Smooth muscle cell (in vitro differentiated cells): ENCODE data around the gene DEAF1. TPM values are rescaled to one million over a fixed set of nuclear protein-coding genes. Genes with fewer than 3 reads are reported as not detected.

Source experiments
- polyA plus RNA-seq: library from polyadenylated mRNA; unstranded; fragments of >200 nt; fragmentation: Nextera tagmentation; extraction: Ambion mirVana; gene quantifications from 2 replicates; pipeline ENCODE4 v1.2.1, GENCODE V29; 2016
- total RNA-seq: library from RNA; depleted of rRNA; stranded (reverse); fragments of >200 nt; gene quantifications from 2 replicates; pipeline ENCODE4 v1.2.3, GENCODE V29; 2014

The DEAF1 gene
- total and polyA plus RNA-seq, 2 experiments from 2014 or later: 18.7 to 39.2 TPM

Other genes with a start within 250 kb of the DEAF1 start
- 15.2 and 20.7 TPM in 2 replicates for gene PTDSS2, start 244.9 kb downstream of the DEAF1 start, total RNA-seq
- gene PTDSS2, start 244.9 kb downstream of the DEAF1 start, polyA plus RNA-seq: 25.2 and 33.5 TPM in 2 replicates
- 91.3 and 106 TPM in 2 replicates for gene RNH1, start 188.0 kb downstream of the DEAF1 start, total RNA-seq
- 242 and 243 TPM in 2 replicates for gene RNH1, start 188.0 kb downstream of the DEAF1 start, polyA plus RNA-seq
- 19.2 and 39.9 TPM in 2 replicates for gene HRAS, start 159.6 kb downstream of the DEAF1 start, total RNA-seq
- 59.1 and 82.5 TPM in 2 replicates for gene HRAS, start 159.6 kb downstream of the DEAF1 start, polyA plus RNA-seq
- gene LRRC56, start 157.7 kb downstream of the DEAF1 start, total RNA-seq: 0.31 and 1.5 TPM in 2 replicates
- gene LRRC56, start 157.7 kb downstream of the DEAF1 start, polyA plus RNA-seq: 1.5 TPM in 2 replicates
- 3.2 TPM in 1 of 2 replicates, not detected in the other for gene LMNTD2, start 134.5 kb downstream of the DEAF1 start, total RNA-seq
- gene LMNTD2, start 134.5 kb downstream of the DEAF1 start, polyA plus RNA-seq: 3.6 and 9.3 TPM in 2 replicates
- 18.6 and 21.7 TPM in 2 replicates for gene RASSF7, start 134.3 kb downstream of the DEAF1 start, total RNA-seq
- 20.4 and 38.6 TPM in 2 replicates for gene RASSF7, start 134.3 kb downstream of the DEAF1 start, polyA plus RNA-seq
- 11.6 and 13.7 TPM in 2 replicates for gene PHRF1, start 118.8 kb downstream of the DEAF1 start, total RNA-seq
- gene PHRF1, start 118.8 kb downstream of the DEAF1 start, polyA plus RNA-seq: 20.2 and 20.9 TPM in 2 replicates
- gene IRF7, start 79.3 kb downstream of the DEAF1 start, total RNA-seq: 7.1 and 11.1 TPM in 2 replicates
- 12.7 and 14.3 TPM in 2 replicates for gene IRF7, start 79.3 kb downstream of the DEAF1 start, polyA plus RNA-seq
- not detected in 2 replicates for gene CDHR5, start 70.3 kb downstream of the DEAF1 start, total RNA-seq
- 0.37 TPM in 1 of 2 replicates, not detected in the other for gene CDHR5, start 70.3 kb downstream of the DEAF1 start, polyA plus RNA-seq
- gene SCT, start 68.0 kb downstream of the DEAF1 start, total RNA-seq: not detected in 2 replicates
- gene SCT, start 68.0 kb downstream of the DEAF1 start, polyA plus RNA-seq: 1.4 and 2.2 TPM in 2 replicates
- not detected in 2 replicates for gene DRD4, start 58.0 kb downstream of the DEAF1 start, total RNA-seq
- 2.7 and 3.1 TPM in 2 replicates for gene DRD4, start 58.0 kb downstream of the DEAF1 start, polyA plus RNA-seq
- 5.5 and 9.0 TPM in 2 replicates for gene TMEM80, start 594 bp upstream of the DEAF1 start, total RNA-seq
- 14.3 and 24.3 TPM in 2 replicates for gene TMEM80, start 594 bp upstream of the DEAF1 start, polyA plus RNA-seq
- 47.9 and 74.9 TPM in 2 replicates for gene EPS8L2, start 11.0 kb upstream of the DEAF1 start, total RNA-seq
- 37.7 and 133 TPM in 2 replicates for gene EPS8L2, start 11.0 kb upstream of the DEAF1 start, polyA plus RNA-seq
- gene TALDO1, start 52.2 kb upstream of the DEAF1 start, total RNA-seq: 100 and 103 TPM in 2 replicates
- 155 and 158 TPM in 2 replicates for gene TALDO1, start 52.2 kb upstream of the DEAF1 start, polyA plus RNA-seq
- gene GATD1, start 82.3 kb upstream of the DEAF1 start, total RNA-seq: 12.9 and 18.5 TPM in 2 replicates
- gene GATD1, start 82.3 kb upstream of the DEAF1 start, polyA plus RNA-seq: 11.7 and 20.2 TPM in 2 replicates
- not detected in 2 replicates for gene CEND1, start 94.9 kb upstream of the DEAF1 start, total RNA-seq
- gene CEND1, start 94.9 kb upstream of the DEAF1 start, polyA plus RNA-seq: 0.13 and 0.38 TPM in 2 replicates
- gene SLC25A22, start 103.1 kb upstream of the DEAF1 start, total RNA-seq: 6.9 and 7.0 TPM in 2 replicates
- gene SLC25A22, start 103.1 kb upstream of the DEAF1 start, polyA plus RNA-seq: 19.5 and 25.2 TPM in 2 replicates
- 8.7 and 11.8 TPM in 2 replicates for gene PIDD1, start 110.0 kb upstream of the DEAF1 start, total RNA-seq
- gene PIDD1, start 110.0 kb upstream of the DEAF1 start, polyA plus RNA-seq: 22.3 and 44.9 TPM in 2 replicates
- gene RPLP2, start 114.7 kb upstream of the DEAF1 start, total RNA-seq: 472 and 511 TPM in 2 replicates
- 622 and 701 TPM in 2 replicates for gene RPLP2, start 114.7 kb upstream of the DEAF1 start, polyA plus RNA-seq
- gene PNPLA2, start 123.7 kb upstream of the DEAF1 start, total RNA-seq: 12.4 and 14.8 TPM in 2 replicates
- gene PNPLA2, start 123.7 kb upstream of the DEAF1 start, polyA plus RNA-seq: 26.4 and 33.8 TPM in 2 replicates
- gene CRACR2B, start 132.7 kb upstream of the DEAF1 start, total RNA-seq: 0.36 and 2.5 TPM in 2 replicates
- 0.10 and 10.5 TPM in 2 replicates for gene CRACR2B, start 132.7 kb upstream of the DEAF1 start, polyA plus RNA-seq
- 214 and 256 TPM in 2 replicates for gene CD151, start 137.7 kb upstream of the DEAF1 start, total RNA-seq
- gene CD151, start 137.7 kb upstream of the DEAF1 start, polyA plus RNA-seq: 391 and 469 TPM in 2 replicates
- gene POLR2L, start 147.3 kb upstream of the DEAF1 start, total RNA-seq: 38.0 and 51.4 TPM in 2 replicates
- gene POLR2L, start 147.3 kb upstream of the DEAF1 start, polyA plus RNA-seq: 380 and 446 TPM in 2 replicates
- gene TSPAN4, start 147.6 kb upstream of the DEAF1 start, total RNA-seq: 50.2 and 68.2 TPM in 2 replicates
- 153 and 179 TPM in 2 replicates for gene TSPAN4, start 147.6 kb upstream of the DEAF1 start, polyA plus RNA-seq
- gene CHID1, start 215.6 kb upstream of the DEAF1 start, total RNA-seq: 54.3 and 76.5 TPM in 2 replicates
- gene CHID1, start 215.6 kb upstream of the DEAF1 start, polyA plus RNA-seq: 171 and 181 TPM in 2 replicates
- 32.2 and 35.8 TPM in 2 replicates for gene AP2A2, start 230.6 kb upstream of the DEAF1 start, total RNA-seq
- 25.1 and 31.8 TPM in 2 replicates for gene AP2A2, start 230.6 kb upstream of the DEAF1 start, polyA plus RNA-seq